Left lobe of liver (tissue), 2 donors: ENCODE results near the gene PIN1. TPM values are rescaled to one million over a fixed set of nuclear protein-coding genes. Genes with fewer than 3 reads are reported as not detected.

Source experiments
- ATAC-seq: fragments of 200-7000 bp; cut with Tn5 transposase; one replicate; pipeline ENCODE4 v1.9.1; 2020; ENCODE audit warnings: mild to moderate bottlenecking, moderate library complexity
- DNase-seq: peaks from one replicate; pipeline ENCODE4 v3.0.0-alpha.2; 2020; ENCODE audit warnings: low spot score
- total RNA-seq: library from RNA; stranded (reverse); gene quantifications from one replicate; pipeline ENCODE4 v1.2.1, GENCODE V29; 2021
- donor health status: DM: no; HTN: no; CAD: no; lungs with moderate emphysema.
- donor health status: DM: no; HTN: yes; CAD: no.

PIN1 gene
- total RNA-seq, 1 donor from 2014 or later = 31.6 TPM

DNA sequence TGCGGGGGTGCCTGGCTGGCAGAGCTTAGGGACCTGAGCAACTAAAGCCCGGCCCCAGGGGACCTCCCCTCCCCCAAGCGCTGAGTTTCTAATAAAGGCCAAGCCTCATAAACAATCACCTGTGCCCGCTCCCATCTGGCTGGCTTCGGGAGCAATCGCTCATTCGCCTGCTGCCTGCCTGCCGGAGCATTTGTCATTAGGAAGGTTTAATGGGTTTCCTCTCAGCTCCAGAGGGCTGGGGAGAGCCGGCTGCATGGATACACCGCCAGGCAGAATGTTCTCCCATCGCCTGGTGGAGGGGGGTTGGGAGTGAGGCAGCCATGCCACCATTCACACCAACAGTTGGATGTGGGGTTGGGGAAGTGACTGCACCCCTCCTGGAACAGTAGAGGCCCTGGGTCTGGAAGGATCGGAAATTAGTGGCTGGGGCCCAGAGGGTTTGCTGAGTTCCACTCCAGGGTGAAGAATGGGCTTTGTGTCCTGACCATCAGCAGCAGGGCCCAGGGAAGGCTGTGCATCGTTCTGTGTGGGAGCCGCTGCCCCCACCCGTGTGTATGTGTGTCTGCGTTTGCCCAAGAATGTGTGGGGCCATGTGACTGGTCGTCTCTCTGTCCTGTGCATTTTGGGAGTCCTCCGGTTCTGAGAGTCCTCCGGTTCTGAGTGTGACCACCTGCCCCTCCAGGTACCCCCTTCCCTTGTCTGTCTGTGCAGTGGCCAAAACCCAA lies 15.3 kb downstream of the PIN1 start:
- no peak for ATAC-seq
- no peak for DNase-seq

DNA sequence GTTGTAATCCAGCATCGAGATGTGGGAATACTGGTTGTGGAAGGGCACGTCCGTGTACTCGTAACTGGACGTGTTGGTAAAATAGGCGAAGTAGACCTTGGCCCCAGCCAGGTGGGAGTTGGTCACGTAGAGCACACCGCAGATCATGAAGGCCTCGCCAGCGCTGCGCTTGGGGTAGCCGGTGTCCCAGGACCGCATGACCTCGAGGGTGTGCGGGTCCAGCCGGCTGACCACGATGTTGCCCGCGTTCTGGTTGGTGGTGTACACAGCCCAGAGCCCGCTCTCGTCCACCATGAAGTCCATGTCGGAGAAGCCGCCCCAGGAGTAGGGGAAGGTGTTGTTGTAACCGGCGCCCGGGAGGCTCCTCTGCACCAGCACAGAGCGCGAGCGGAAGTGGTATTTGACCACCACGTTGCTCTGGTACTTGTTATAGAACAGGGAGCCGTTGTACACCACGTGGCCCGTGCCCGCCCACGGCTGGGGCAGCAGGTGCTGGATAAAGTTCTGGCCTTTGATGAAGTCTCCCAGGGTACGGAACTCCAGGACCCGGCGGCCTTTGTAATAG lies 19.2 kb downstream of the PIN1 start:
- ATAC-seq (no peak), DNase-seq (no peak)

- ATAC-seq = no peak
- DNase-seq = no peak
These were observed 21.5 kb downstream of the PIN1 start for GRCh38 chr19:9856609-9857008.

DNA sequence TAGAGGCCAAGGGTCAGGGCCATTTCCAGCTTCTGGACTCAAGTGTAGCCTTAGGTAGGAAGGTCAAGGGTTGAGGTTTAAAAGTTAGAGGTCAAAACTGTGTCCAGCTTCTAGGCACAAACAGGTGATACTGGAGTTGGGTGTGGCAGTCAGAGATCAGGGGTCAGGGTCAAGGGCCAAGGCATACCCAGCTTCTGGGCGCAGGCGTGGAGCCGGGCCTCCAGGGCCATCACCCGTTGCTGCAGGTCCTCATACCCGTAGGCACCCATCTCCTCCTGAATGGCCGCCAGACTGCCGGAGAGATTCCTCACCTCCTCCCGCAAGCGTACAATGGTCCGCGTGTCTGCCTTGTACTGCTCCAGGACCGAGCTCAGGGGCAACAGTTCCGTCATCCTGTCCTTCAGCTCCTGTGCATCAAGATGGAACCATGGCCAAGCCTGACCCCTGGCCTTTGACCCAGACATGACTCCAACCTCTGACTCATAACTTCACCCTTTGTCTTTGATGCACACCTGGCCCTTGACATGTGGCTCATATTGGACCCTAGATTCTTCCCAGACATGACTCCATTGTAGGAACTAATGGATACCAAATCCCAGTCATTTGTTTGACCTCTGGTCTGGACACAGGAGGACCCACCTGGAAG lies 22.1 kb downstream of the PIN1 start:
- ATAC-seq (no peak), DNase-seq (no peak)

DNA sequence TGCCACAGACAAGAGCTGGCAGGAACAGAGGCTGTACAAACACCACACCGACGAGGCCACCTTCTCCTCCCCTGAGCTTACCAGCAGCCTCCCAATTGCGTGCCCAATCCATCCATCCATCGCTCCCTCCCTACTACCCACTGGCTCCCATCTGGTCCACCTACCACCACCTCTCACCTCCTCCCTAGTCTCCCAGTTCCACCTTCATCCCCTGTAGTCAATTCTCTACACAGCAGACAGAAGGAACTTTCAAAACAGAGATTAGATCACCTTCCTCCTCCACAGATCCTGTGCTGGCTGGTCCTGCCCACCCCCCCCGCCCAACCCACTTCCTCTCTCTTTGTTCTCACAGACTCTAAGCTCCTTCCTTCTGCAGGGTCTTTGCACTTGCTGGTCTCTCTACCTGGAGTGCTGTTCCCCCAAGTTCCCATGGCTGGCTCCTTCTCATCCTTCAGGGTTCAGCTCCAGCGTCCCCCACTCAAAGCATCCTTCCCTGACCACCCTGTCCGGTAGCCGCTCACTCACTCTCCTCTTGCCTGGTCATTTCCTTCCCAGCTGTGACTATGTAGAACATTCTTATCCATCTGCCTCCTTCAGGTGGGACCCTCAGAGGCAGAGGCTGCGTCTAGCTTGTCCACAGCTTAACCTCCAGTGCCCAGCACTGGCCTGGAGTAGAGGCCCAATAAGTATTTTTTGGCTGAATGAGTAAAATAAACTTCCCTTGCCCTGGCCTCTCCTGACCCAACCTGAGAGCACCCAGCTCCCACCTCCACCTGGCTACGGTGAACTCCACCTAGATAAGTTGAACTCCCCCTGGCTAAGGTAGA lies 23.0 kb downstream of the PIN1 start:
- DNase-seq (no peak), ATAC-seq (no peak)

DNA sequence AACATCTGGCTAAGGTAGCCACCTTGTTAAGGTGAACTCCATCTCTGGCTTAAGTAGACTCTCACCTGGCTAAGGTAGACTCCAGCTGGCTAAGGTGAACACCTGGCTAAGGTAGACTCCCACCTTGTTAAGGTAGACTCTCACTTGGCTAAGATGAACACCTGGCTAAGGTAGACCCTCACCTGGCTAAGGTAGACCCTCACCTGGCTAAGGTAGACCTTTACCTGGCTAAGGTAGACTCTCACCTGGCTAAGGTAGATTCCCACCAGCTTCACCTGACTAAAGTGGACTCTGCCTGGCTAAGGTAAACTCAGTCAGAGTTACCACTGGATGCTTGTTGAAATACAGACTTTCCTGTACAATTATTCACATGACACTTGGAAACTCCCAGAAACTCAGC lies 23.6 kb downstream of the PIN1 start:
- no peak for ATAC-seq
- DNase-seq = no peak

- ATAC-seq (no peak), DNase-seq (no peak)
These were observed 25.3 kb downstream of the PIN1 start for GRCh38 chr19:9860407-9860806.

- ATAC-seq (no peak), DNase-seq (no peak)
These were observed 26.4 kb downstream of the PIN1 start for GRCh38 chr19:9861503-9861902.

DNA sequence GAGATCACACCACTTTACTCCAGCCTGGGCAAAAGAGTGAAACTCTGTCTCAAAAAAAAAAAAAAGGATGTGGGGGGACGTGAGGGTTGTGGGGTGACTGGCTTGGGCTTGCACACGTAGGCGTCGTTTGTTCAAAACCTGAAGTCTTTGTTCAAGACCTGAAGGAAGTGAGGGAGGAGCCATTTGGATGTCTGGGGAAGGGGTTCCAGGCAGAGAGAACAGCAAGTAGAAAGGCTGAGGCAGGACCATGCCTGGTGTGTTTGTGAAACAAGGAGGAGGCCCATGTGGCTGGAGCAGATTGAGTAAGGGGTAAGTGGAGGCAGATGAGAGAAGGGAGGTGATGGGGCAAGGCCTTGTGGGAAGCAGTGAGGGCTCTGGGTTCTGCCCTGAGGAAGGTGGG lies 27.8 kb downstream of the PIN1 start:
- DNase-seq = no peak
- ATAC-seq = no peak

DNA sequence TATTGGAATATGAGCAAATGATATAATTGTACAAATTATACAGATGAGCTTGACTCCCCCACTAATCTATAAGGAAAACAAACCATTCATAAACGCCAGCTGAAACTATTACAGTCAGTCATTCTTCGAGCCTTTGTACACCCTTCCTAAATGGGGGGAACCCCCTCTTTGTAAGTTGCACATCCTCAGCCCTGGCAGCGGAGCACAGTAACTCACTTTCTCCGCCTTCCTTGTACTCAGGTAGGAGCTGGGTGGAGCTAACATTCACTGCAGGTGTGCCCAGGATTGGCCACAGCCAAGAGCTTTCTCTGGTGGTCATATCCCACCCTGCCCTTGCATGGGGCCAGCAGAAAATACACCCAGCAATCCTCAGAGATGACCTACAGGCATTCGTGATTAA lies 28.6 kb downstream of the PIN1 start:
- ATAC-seq = no peak
- no peak for DNase-seq

- ATAC-seq (no peak), DNase-seq (no peak)
These were observed 30.8 kb downstream of the PIN1 start for GRCh38 chr19:9865732-9866501.

DNA sequence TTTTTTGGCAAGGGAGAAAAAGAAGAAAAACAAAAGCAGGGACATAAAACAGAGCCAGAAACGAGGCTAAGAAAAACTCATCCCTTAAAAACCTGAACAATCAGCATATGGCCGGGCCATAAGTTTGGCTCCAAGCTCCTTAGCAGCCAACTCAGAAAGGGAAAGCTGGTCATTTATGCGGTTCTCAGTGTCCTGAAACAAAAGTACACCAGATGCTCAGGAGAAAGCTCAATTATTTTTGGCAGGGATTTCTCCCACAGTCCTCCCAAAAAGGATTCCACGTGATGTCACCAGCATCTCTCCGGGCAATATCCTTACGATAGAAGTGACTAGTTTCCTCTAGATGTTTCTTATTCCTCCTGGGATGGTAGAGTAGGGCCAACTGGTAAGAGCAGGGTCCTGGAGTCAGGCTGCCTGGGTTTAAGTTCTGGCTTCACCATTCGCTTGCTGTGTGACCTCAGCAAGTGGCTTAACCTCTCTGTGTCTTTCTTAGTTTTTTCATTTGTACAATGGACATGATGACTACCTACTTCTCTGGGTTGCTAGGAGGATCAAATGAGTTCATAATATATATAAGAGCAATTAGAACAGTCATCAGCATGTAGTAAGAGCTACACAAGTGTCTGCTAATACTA lies 34.0 kb downstream of the PIN1 start:
- no peak for DNase-seq

DNA sequence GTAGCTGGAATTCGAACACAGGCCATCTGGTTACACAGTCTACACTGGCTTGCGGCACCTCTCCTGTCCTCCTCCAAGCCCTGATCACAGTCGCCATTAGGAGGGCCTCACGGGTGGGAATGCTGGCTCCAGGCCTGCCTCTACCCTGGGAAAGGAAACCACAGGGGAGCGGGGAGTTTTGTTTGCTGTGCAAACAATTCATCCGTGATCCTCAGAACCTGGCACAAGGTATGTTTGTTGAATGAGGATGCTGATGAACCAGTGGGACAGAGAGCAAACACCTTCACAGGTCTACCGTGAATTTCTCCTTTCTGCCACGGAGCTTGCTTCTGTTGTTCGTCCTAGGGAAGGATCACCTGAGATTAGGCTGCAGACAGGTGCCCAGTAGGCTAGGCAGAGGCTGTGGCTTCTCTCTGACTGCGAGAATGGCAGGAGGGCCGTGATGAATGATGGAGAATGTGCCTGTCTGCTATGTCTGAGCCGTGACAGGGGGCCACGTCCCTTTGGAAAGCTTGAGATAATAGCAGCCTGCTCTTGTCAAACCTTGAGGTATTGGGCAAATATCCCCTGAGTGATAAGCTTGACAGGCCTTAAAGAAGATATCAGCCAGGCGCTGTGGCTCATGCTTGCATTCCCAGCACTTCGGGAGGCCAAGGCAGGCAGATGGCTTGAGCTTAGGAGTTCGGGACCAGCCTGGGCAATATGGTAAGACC lies 36.7 kb downstream of the PIN1 start:
- DNase-seq (no peak), ATAC-seq (no peak)

More for the DNA sequence above, 34.0 kb downstream of the PIN1 start:
- ATAC-seq = no peak

DNA sequence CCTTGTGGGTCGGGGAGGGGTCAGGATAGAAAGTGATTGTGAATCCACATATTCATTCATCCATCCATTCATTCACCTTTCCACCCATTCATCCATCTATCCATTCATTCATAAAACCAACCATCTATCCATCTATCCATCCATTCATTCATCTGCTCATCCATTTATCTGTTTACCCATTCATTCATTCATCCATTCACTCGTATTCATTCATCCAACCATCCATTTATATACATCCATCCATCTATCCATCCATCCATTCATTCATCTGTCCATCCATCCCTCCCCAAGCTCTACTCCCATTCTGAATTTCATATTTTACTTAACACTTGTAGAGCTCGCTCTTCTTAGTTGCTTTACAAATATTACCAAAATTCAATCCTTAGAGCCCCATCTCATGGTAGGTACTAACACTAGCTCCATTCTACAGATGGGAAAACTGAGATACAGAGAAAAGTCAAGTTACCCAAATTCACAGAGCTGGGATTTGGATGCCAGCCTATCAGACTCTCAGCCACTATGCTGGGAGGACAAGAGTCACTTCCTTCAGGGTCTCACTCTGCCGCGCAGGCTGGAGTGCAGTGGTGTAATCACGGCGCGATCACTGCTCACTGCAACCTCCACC lies 37.6 kb downstream of the PIN1 start:
- DNase-seq (no peak), ATAC-seq (no peak)

- no peak for ATAC-seq
- no peak for DNase-seq
These were observed 40.0 kb downstream of the PIN1 start for GRCh38 chr19:9875031-9875627.

DNA sequence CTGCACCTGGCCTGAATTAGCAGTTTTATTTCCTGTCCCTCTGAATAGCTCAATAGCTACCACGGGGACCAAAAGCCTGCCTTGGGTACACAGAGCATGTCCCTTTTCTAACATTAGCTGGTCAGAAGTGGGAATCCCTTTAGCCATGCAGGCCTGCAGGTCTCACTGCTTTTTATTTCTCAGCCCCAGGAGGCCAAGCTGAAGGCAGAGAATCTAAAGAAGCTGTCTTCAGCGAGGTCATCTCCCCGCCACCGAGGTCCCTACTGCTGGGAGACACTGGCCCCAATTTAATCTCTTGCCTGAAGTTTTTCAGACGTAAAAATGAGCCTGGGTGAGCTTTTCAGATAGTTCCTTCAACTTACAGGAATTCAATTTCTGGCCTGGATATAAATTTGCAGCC lies 40.7 kb downstream of the PIN1 start:
- no peak for DNase-seq
- no peak for ATAC-seq

- DNase-seq = no peak
- ATAC-seq = no peak
These were observed 42.8 kb downstream of the PIN1 start for GRCh38 chr19:9877780-9878510.

DNA sequence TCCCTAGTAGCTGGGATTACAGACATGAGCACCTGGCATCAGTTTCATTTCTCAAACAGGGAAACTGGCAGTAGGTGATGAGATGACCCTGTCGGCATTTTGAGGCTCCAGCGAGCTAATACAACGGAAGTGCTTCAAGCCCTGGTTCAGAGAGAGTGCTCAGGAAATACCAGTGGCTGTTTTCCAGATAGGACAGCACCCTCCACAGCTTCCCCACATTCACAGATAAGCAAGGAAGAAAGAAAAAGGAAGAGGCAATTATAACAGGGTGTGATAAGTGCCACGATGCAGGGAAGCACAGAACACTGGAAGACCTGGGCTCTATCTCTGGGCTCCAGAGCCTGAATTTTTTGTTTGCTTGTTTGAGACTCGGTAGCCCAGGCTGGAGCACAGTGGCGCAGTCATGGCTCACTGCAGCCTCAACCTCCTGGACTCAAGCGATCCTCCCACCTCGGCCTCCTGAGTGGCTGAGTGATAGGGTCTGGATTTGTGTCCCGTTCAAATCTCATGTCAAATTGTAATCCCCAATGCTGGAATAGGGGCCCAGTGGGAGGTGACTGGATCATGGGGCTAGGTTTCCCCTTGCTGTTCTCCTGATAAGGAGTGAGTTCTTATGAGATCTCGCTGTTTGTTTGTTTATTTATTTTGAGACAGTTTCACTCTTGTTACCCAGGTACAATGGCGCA lies 43.5 kb downstream of the PIN1 start:
- ATAC-seq = no peak
- no peak for DNase-seq
